HEK293 (cell line): ENCODE measurements around the gene CEP70.

ENCODE experiments used
- CTCF ChIP-seq: fragments of 450-650 bp; formaldehyde crosslinking; IDR thresholded peaks from 2 replicates; pipeline ENCODE4 v1.5.1; 2016; ENCODE audit warnings: missing biosample characterization, missing genetic modification characterization
- GLIS1 ChIP-seq: fragments of 450-650 bp; formaldehyde crosslinking; IDR thresholded peaks from 2 replicates; pipeline ENCODE4 v1.5.1; 2016; ENCODE audit warnings: missing biosample characterization, missing genetic modification characterization
- PRDM2 ChIP-seq: fragments of 450-650 bp; formaldehyde crosslinking; IDR thresholded peaks from 2 replicates; pipeline ENCODE4 v1.5.1; 2016; ENCODE audit warnings: missing biosample characterization, missing genetic modification characterization, borderline replicate concordance
- YY1 ChIP-seq: fragments of 450-650 bp; formaldehyde crosslinking; IDR thresholded peaks from 2 replicates; pipeline ENCODE4 v1.5.1; 2018; ENCODE audit warnings: missing biosample characterization, missing genetic modification characterization
- ZNF138 ChIP-seq: fragments of 450-650 bp; formaldehyde crosslinking; IDR thresholded peaks from 2 replicates; pipeline ENCODE4 v1.5.1; 2016; ENCODE audit warnings: missing biosample characterization, missing genetic modification characterization, borderline replicate concordance
- ZNF148 ChIP-seq: fragments of 450-650 bp; formaldehyde crosslinking; IDR thresholded peaks from 2 replicates; pipeline ENCODE4 v1.5.0; 2017; ENCODE audit warnings: missing biosample characterization, missing genetic modification characterization, borderline replicate concordance
- ZNF214 ChIP-seq: fragments of 450-650 bp; formaldehyde crosslinking; IDR thresholded peaks from 2 replicates; pipeline ENCODE4 v1.5.1; 2017; ENCODE audit warnings: missing biosample characterization, mild to moderate bottlenecking, missing genetic modification characterization, borderline replicate concordance
- ZNF274 ChIP-seq, 2 experiments: fragments of 200-500 bp in 1 of 2; fragments of 450-650 bp in 1 of 2; sonication (Bioruptor generic) in 1 of 2; formaldehyde crosslinking in 1 of 2; IDR thresholded peaks; 2 replicates each; pipeline versions ENCODE4 v1.5.1 to v1.6.1; 2014 to 2016; ENCODE audit warnings: borderline replicate concordance in 1 of 2, inconsistent platforms in 1 of 2, low read length in 1 of 2, missing biosample characterization in 1 of 2, missing genetic modification characterization in 1 of 2
- ZNF530 ChIP-seq: fragments of 450-650 bp; formaldehyde crosslinking; IDR thresholded peaks from 2 replicates; pipeline ENCODE4 v1.5.1; 2016; ENCODE audit warnings: low read depth, missing biosample characterization, missing genetic modification characterization
- ZNF701 ChIP-seq: fragments of 450-650 bp; formaldehyde crosslinking; IDR thresholded peaks from 2 replicates; pipeline ENCODE4 v1.5.1; 2016; ENCODE audit warnings: missing biosample characterization, missing genetic modification characterization

GRCh38 chr3:138460536-138461205, 133.4 kb downstream of the CEP70 start:
- TF ChIP-seq ZNF274 (IDR thresholded peaks at IDR 0.05; ENCODE audit: low read length) = no peak
- TF ChIP-seq ZNF274 (tag by site-specific recombination; IDR thresholded peaks at IDR 0.05; ENCODE audit: borderline replicate concordance) = no peak
- TF ChIP-seq ZNF214 = no peak
- TF ChIP-seq GLIS1 (tag by site-specific recombination) = no peak
- TF ChIP-seq CTCF (tag by site-specific recombination) = no peak
- TF ChIP-seq ZNF138 (tag by site-specific recombination) = no peak
- no peak for TF ChIP-seq YY1 (tag by site-specific recombination)
- no peak for TF ChIP-seq PRDM2
- TF ChIP-seq ZNF530 (tag by site-specific recombination) = no peak
- no peak for TF ChIP-seq ZNF701 (tag by site-specific recombination)
- TF ChIP-seq ZNF148 (tag by site-specific recombination) = no peak
